A673 (cell line): ENCODE measurements around the gene P2RY12.

Source experiments
- EZH2 ChIP-seq: fragments of 200-600 bp; sonication (generic); IDR thresholded peaks from 2 replicates; pipeline ENCODE4 v1.6.1; 2017; ENCODE audit warnings: borderline replicate concordance, low read depth, mild to moderate bottlenecking, mixed read lengths, antibody characterized with exemption, low read length; ENCODE audit not compliant: poor library complexity, severe bottlenecking
- TF ChIP-seq, protein P1 (sequence below): fragments of 300-800, 200-600 bp; sonication (generic); conservative IDR thresholded peaks from 2 replicates; pipeline ENCODE4 v1.5.1; 2017; ENCODE audit warnings: low read depth, mild to moderate bottlenecking, antibody characterized with exemption, low read length, moderate library complexity, mixed read lengths

DNA sequence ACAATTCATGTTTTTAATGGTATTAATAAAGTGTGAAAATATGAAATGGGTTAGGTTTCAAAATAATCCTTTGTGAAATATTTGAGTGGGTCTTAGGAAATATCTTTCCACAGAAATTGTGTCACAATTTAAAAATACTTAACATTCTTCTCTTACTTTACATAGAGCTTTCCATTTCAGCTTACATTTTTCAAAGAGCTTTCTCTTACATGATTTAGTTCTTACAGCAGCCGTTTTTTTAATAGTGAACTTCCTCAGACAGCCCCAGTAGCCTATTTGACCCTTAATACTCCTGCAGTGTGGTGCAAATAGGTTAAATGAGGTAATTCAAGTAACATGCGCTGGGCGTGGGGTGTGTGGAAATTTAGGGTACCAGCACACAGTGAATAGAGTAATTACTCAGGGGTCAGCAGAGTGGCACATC is 21.8 kb downstream of the P2RY12 start:
- TF ChIP-seq, protein P1, sequence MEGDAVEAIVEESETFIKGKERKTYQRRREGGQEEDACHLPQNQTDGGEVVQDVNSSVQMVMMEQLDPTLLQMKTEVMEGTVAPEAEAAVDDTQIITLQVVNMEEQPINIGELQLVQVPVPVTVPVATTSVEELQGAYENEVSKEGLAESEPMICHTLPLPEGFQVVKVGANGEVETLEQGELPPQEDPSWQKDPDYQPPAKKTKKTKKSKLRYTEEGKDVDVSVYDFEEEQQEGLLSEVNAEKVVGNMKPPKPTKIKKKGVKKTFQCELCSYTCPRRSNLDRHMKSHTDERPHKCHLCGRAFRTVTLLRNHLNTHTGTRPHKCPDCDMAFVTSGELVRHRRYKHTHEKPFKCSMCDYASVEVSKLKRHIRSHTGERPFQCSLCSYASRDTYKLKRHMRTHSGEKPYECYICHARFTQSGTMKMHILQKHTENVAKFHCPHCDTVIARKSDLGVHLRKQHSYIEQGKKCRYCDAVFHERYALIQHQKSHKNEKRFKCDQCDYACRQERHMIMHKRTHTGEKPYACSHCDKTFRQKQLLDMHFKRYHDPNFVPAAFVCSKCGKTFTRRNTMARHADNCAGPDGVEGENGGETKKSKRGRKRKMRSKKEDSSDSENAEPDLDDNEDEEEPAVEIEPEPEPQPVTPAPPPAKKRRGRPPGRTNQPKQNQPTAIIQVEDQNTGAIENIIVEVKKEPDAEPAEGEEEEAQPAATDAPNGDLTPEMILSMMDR, result no peak
- TF ChIP-seq EZH2, result no peak
